Neural progenitor cell (in vitro differentiated cells): ENCODE data around the gene GALK2. TPM values are rescaled to one million over a fixed set of nuclear protein-coding genes. Genes with fewer than 3 reads are reported as not detected.
A peak's percentile ranks its signal among the peaks of the same experiment; 100 is the strongest.

Experiments
- DNase-seq: peaks from one replicate; pipeline ENCODE4 v3.0.0-alpha.2; 2016; ENCODE audit warnings: low spot score
- H2AFZ ChIP-seq: fragments of 200-600 bp; sonication (generic); replicated peaks from 2 replicates; pipeline ENCODE4 v1.6.1; 2016; ENCODE audit warnings: antibody characterized with exemption
- H3F3A ChIP-seq: fragments of 200-600 bp; sonication (generic); 2 replicates; pipeline ENCODE4 v1.6.1; 2016; ENCODE audit warnings: antibody characterized with exemption, low read depth
- H3K27ac ChIP-seq: fragments of 200-600 bp; sonication (generic); 2 replicates; pipeline ENCODE4 v1.5.1; 2016; ENCODE audit warnings: mild to moderate bottlenecking
- H3K27me3 ChIP-seq: fragments of 200-600 bp; sonication (generic); 2 replicates; pipeline ENCODE4 v1.6.1; 2016; ENCODE audit warnings: mild to moderate bottlenecking, moderate library complexity
- H3K36me3 ChIP-seq: fragments of 200-600 bp; sonication (generic); 2 replicates; pipeline ENCODE4 v1.5.1; 2016
- H3K4me1 ChIP-seq: fragments of 200-600 bp; sonication (generic); 2 replicates; pipeline ENCODE4 v1.6.1; 2016; ENCODE audit warnings: mixed run types
- H3K4me2 ChIP-seq: fragments of 200-600 bp; sonication (generic); 2 replicates; pipeline ENCODE4 v1.6.1; 2016
- H3K4me3 ChIP-seq: fragments of 200-600 bp; sonication (generic); 2 replicates; pipeline ENCODE4 v1.5.1; 2016
- H3K79me2 ChIP-seq: fragments of 200-600 bp; sonication (generic); 2 replicates; pipeline ENCODE4 v1.6.1; 2016; ENCODE audit warnings: low read depth
- H3K9ac ChIP-seq: fragments of 200-600 bp; sonication (generic); 2 replicates; pipeline ENCODE4 v1.6.1; 2016
- H3K9me3 ChIP-seq: fragments of 200-600 bp; sonication (generic); 2 replicates; pipeline ENCODE4 v1.5.1; 2016; ENCODE audit warnings: low read depth
- H4K20me1 ChIP-seq: fragments of 200-600 bp; sonication (generic); 2 replicates; pipeline ENCODE4 v1.6.1; 2016; ENCODE audit warnings: low read depth
- H3K27ac Mint-ChIP-seq: 3 replicates; pipeline ENCODE4 v1.8.0; 2021; ENCODE audit warnings: mixed read lengths
- H3K27me3 Mint-ChIP-seq: 2 replicates; pipeline ENCODE4 v1.8.0; 2022; ENCODE audit warnings: low read depth, mild to moderate bottlenecking, inconsistent platforms, moderate library complexity, mixed read lengths; ENCODE audit not compliant: insufficient read depth
- H3K36me3 Mint-ChIP-seq: 3 replicates; pipeline ENCODE4 v1.8.0; 2021; ENCODE audit warnings: mixed read lengths
- H3K4me1 Mint-ChIP-seq: 3 replicates; pipeline ENCODE4 v1.8.0; 2021; ENCODE audit warnings: mixed read lengths
- H3K4me3 Mint-ChIP-seq: 3 replicates; pipeline ENCODE4 v1.8.0; 2021; ENCODE audit warnings: mild to moderate bottlenecking, moderate library complexity, mixed read lengths
- H3K9me3 Mint-ChIP-seq: 3 replicates; pipeline ENCODE4 v1.8.0; 2020; ENCODE audit warnings: mixed read lengths
- EZH2 ChIP-seq: fragments of 200-600 bp; sonication (generic); IDR thresholded peaks from 2 replicates; pipeline ENCODE4 v1.6.1; 2017; ENCODE audit warnings: antibody characterized with exemption, mild to moderate bottlenecking, moderate library complexity
- EZH2phosphoT487 ChIP-seq: fragments of 200-600 bp; sonication (generic); IDR thresholded peaks from 2 replicates; pipeline ENCODE4 v1.6.1; 2017; ENCODE audit warnings: antibody characterized with exemption
- total RNA-seq: library from RNA; depleted of rRNA; stranded (reverse); fragments of >200 nt; gene quantifications from 2 replicates; pipeline ENCODE4 v1.2.3, GENCODE V29; 2015; ENCODE audit warnings: low replicate concordance
- TF ChIP-seq, protein P1 (sequence below): fragments of 200-600 bp; sonication (generic); IDR thresholded peaks from 2 replicates; pipeline ENCODE4 v1.5.1; 2017; ENCODE audit warnings: antibody characterized with exemption, mild to moderate bottlenecking

Gene GALK2
- total RNA-seq, 1 donor from 2014 or later = 19.0 TPM

DNA sequence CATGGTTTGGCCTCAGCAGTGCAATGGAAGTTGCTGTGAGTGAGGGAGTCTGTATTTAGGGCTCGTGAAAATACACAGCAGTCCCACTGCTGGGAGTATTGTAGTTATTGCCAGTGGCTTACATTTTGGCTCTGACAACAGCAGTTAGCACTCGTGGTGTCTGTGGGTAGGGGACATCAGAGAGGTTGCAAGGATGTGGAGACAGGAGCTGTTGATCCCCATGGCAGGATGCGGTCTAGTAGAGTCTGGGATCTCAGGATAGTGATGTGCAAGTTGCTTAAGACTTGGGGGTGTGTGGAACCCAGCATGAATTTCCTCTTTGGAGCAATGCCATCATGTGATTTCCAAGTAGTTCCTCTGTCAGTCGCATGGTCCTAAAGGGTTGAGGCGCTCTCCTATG, 59.9 kb downstream of the GALK2 start:
- DNase-seq = no peak
- no peaks in the 10 kb centered on the region for H3K27me3 Mint-ChIP-seq
- H3K4me3 Mint-ChIP-seq = no peak overlapping the region
- Histone ChIP-seq H3K9ac (no peak overlapping the region), H3K79me2 (peaks cover 6% of the 10 kb centered on the region), H3K27me3 (no peaks in the 10 kb centered on the region), H3K4me3 (no peak overlapping the region), H3F3A (no peaks in the 10 kb centered on the region), H3K4me2 (no peak overlapping the region), H3K36me3 (no peaks in the 10 kb centered on the region), H3K9me3 (no peaks in the 10 kb centered on the region), H2AFZ (no peak overlapping the region), H3K4me1 (no peaks in the 10 kb centered on the region), H3K27ac (no peak overlapping the region), H4K20me1 (no peaks in the 10 kb centered on the region)
- TF ChIP-seq EZH2phosphoT487 = no peak
- TF ChIP-seq, protein P1, sequence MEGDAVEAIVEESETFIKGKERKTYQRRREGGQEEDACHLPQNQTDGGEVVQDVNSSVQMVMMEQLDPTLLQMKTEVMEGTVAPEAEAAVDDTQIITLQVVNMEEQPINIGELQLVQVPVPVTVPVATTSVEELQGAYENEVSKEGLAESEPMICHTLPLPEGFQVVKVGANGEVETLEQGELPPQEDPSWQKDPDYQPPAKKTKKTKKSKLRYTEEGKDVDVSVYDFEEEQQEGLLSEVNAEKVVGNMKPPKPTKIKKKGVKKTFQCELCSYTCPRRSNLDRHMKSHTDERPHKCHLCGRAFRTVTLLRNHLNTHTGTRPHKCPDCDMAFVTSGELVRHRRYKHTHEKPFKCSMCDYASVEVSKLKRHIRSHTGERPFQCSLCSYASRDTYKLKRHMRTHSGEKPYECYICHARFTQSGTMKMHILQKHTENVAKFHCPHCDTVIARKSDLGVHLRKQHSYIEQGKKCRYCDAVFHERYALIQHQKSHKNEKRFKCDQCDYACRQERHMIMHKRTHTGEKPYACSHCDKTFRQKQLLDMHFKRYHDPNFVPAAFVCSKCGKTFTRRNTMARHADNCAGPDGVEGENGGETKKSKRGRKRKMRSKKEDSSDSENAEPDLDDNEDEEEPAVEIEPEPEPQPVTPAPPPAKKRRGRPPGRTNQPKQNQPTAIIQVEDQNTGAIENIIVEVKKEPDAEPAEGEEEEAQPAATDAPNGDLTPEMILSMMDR = no peak
- TF ChIP-seq EZH2 = no peak
- H3K9me3 Mint-ChIP-seq = peaks cover 4% of the 10 kb centered on the region
- peaks cover 4% of the 10 kb centered on the region for H3K36me3 Mint-ChIP-seq
- peaks cover 3% of the 10 kb centered on the region for H3K4me1 Mint-ChIP-seq
- no peak overlapping the region for H3K27ac Mint-ChIP-seq

DNA sequence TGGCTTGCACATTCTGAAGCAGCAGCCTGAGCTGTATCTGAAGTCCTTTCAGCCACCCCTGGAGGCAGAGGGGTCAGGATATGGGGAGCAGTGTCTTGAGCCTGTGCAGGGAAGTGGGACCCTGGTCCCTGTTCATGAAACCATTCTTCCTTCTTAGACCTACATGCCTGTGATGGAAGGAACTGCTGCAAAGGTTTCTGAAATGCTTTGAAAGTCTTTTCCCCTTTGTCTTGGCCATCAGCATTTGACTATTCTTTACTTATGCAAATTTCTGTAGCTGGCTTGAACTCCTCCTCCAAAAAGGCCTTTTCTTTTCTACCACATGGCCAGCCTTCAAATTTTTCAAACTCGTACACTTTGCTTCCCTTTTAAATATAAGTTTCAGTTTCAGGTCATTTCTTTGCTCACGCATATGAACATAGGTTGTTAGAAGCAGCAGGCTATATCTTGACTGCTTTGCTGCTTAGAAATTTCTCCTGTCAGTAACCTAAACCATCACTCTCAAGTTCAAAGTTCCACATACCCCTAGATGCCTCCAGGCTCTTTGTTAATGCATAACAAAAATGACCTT, 62.3 kb downstream of the GALK2 start:
- no peaks in the 10 kb centered on the region for H4K20me1 ChIP-seq
- H3K4me3 ChIP-seq = no peak overlapping the region
- Mint-ChIP-seq H3K27me3 (no peaks in the 10 kb centered on the region), H3K27ac (no peak overlapping the region), H3K4me3 (no peak overlapping the region), H3K4me1 (peaks cover 4% of the 10 kb centered on the region), H3K36me3 (peaks cover 4% of the 10 kb centered on the region), H3K9me3 (peaks cover 4% of the 10 kb centered on the region)
- DNase-seq = no peak
- H3K79me2 ChIP-seq = peaks cover 6% of the 10 kb centered on the region
- H2AFZ ChIP-seq = no peak overlapping the region
- no peaks in the 10 kb centered on the region for H3K9me3 ChIP-seq
- no peaks in the 10 kb centered on the region for H3F3A ChIP-seq
- no peak overlapping the region for H3K4me2 ChIP-seq
- no peak overlapping the region for H3K27ac ChIP-seq
- no peaks in the 10 kb centered on the region for H3K27me3 ChIP-seq
- H3K36me3 ChIP-seq = no peaks in the 10 kb centered on the region
- H3K4me1 ChIP-seq = peaks cover 6% of the 10 kb centered on the region
- TF ChIP-seq EZH2phosphoT487 = no peak
- no peak overlapping the region for H3K9ac ChIP-seq

GRCh38 chr15:49235446-49236124, 65.5 kb downstream of the GALK2 start:
- no peaks in the 10 kb centered on the region for H3K9me3 ChIP-seq
- H3K36me3 ChIP-seq = no peaks in the 10 kb centered on the region
- Mint-ChIP-seq H3K27me3 (no peaks in the 10 kb centered on the region), H3K27ac (no peak overlapping the region), H3K9me3 (no peaks in the 10 kb centered on the region), H3K4me1 (peaks cover 4% of the 10 kb centered on the region), H3K4me3 (no peak overlapping the region), H3K36me3 (no peaks in the 10 kb centered on the region)
- peak overlapping the region; percentile 20 for H2AFZ ChIP-seq
- H3K27ac ChIP-seq = no peak overlapping the region
- H3K4me1 ChIP-seq = peaks cover 6% of the 10 kb centered on the region
- no peak overlapping the region for H3K4me2 ChIP-seq
- H3F3A ChIP-seq = no peaks in the 10 kb centered on the region
- no peak overlapping the region for H3K9ac ChIP-seq
- DNase-seq = peak; percentile 79
- no peaks in the 10 kb centered on the region for H4K20me1 ChIP-seq
- H3K4me3 ChIP-seq = no peak overlapping the region
- TF ChIP-seq EZH2phosphoT487 = no peak
- TF ChIP-seq, protein P1 = peak; percentile 90
- TF ChIP-seq EZH2 = no peak
- H3K27me3 ChIP-seq = no peaks in the 10 kb centered on the region
- no peaks in the 10 kb centered on the region for H3K79me2 ChIP-seq

DNA sequence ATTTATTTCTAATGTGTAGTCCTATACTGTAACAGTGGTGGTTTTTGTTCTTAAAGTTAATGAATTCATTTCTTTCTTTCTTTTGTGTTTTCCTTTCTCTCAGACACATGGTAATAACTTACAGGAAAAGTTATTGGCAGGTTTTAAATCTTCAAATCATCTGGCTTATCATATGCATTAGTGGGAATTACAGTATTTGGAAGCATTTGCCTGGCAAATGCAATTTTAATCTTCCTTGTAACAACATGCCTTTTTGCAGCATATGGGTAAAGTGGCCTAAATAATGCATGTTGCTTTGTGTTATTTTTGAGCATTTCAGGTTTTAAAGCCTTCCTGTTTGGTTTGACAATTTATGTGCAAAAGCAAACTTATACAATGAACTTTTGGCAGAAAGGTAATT, 66.8 kb downstream of the GALK2 start:
- H3K27me3 ChIP-seq = no peaks in the 10 kb centered on the region

More for the DNA sequence above, 66.8 kb downstream of the GALK2 start:
- Mint-ChIP-seq H3K9me3 (no peaks in the 10 kb centered on the region), H3K27ac (no peak overlapping the region), H3K27me3 (no peaks in the 10 kb centered on the region), H3K4me1 (peaks cover 4% of the 10 kb centered on the region), H3K36me3 (no peaks in the 10 kb centered on the region), H3K4me3 (no peak overlapping the region)
- Histone ChIP-seq H3K4me2 (no peak overlapping the region), H3K9ac (no peak overlapping the region), H3F3A (no peaks in the 10 kb centered on the region), H3K9me3 (no peaks in the 10 kb centered on the region), H3K79me2 (no peaks in the 10 kb centered on the region), H3K4me3 (no peak overlapping the region), H3K36me3 (no peaks in the 10 kb centered on the region), H3K4me1 (peaks cover 6% of the 10 kb centered on the region), H4K20me1 (no peaks in the 10 kb centered on the region), H2AFZ (no peak overlapping the region), H3K27ac (no peak overlapping the region)
- no peak for DNase-seq
- TF ChIP-seq EZH2phosphoT487 (no peak), EZH2 (no peak)
- TF ChIP-seq, protein P1 = no peak
